HepG2 (cell line): Measurements from ENCODE around the gene MAPK10. TPM values are rescaled to one million over a fixed set of nuclear protein-coding genes. Genes with fewer than 3 reads are reported as not detected.

Experiments
- ATAC-seq: fragments of 200-7000 bp; cut with Tn5 transposase; 3 replicates; pipeline ENCODE4 v1.9.1; 2020; ENCODE audit warnings: mild to moderate bottlenecking, moderate library complexity
- BruUV-seq: library from RNA; stranded (reverse); fragments of 400-500 nt; replicated peaks from 2 replicates; lab custom pipeline; 2021; lab: Mats Ljungman, UMichigan
- CTCF ChIA-PET: fragments of 300-600 bp; formaldehyde crosslinking; extraction: SDS; loops from one replicate; lab custom pipeline; 2021; ENCODE audit warnings: low total read pairs, inconsistent platforms, low intra/inter-chr PET ratio; lab: Yijun Ruan, JAX
- POLR2A ChIA-PET: fragments of 350-600 bp; sonication (Branson Sonifier 250); formaldehyde crosslinking; loops from one replicate; lab custom pipeline; 2020; ENCODE audit warnings: antibody characterized with exemption, inconsistent platforms; lab: Yijun Ruan, JAX
- DNase-seq: peaks from one replicate; pipeline ENCODE4 v3.0.0-alpha.2; 2015; ENCODE audit warnings: low spot score
- FAIRE-seq: peaks from 3 replicates; lab custom pipeline; 2011; peaks lifted over from hg19 to GRCh38; lab: Jason Lieb, UNC
- H2AFZ ChIP-seq: one replicate; pipeline ENCODE4 v1.6.1; 2011; ENCODE audit warnings: low read length, inconsistent platforms
- H3K27ac ChIP-seq: fragments of 300-600 bp; 3 replicates; pipeline ENCODE4 v1.8.0; 2011; ENCODE audit warnings: mixed run types, mild to moderate bottlenecking, mixed read lengths, low read length, inconsistent platforms; ENCODE audit not compliant: insufficient read depth; ENCODE audit errors: extremely low read length
- H3K27me3 ChIP-seq, 2 experiments: fragments of 200-600 bp in 1 of 2; 2 replicates in 1 of 2; 3 replicates in 1 of 2; pipeline versions ENCODE4 v1.6.0 to v1.8.0; 2011; ENCODE audit warnings: low read length in 2 of 2, mild to moderate bottlenecking in 2 of 2, moderate library complexity in 2 of 2, inconsistent platforms in 1 of 2; ENCODE audit not compliant: insufficient read depth in 2 of 2, control insufficient read depth in 1 of 2
- H3K36me3 ChIP-seq, 2 experiments: fragments of 200-600 bp in 1 of 2; replicated peaks in 1 of 2; 2 replicates in 1 of 2; 3 replicates in 1 of 2; pipeline versions ENCODE4 v1.5.1 to v1.8.0; 2011; ENCODE audit warnings: low read length in 2 of 2, inconsistent platforms in 1 of 2; ENCODE audit not compliant: insufficient read depth in 2 of 2, control insufficient read depth in 1 of 2
- H3K4me1 ChIP-seq: 2 replicates; pipeline ENCODE4 v1.5.1; 2012; ENCODE audit warnings: low read length, inconsistent platforms; ENCODE audit not compliant: insufficient read depth
- H3K4me2 ChIP-seq: 2 replicates; pipeline ENCODE4 v1.6.0; 2011; ENCODE audit warnings: low read depth, low read length, inconsistent platforms
- H3K4me3 ChIP-seq, 3 experiments: fragments of 200-600 bp in 1 of 3; sonication (generic), shearing (Covaris generic) in 1 of 3; replicated peaks in 1 of 3; 2 replicates each; pipeline ENCODE4 v1.5.1; 2011 to 2016; ENCODE audit warnings: low read length in 3 of 3, inconsistent platforms in 2 of 3, low read depth in 2 of 3, mild to moderate bottlenecking in 2 of 3, control low read depth in 1 of 3, mixed read lengths in 1 of 3; ENCODE audit not compliant: insufficient read depth in 1 of 3
- H3K79me2 ChIP-seq: one replicate; pipeline ENCODE4 v1.6.1; 2011; ENCODE audit warnings: low read length, inconsistent platforms; ENCODE audit not compliant: insufficient read depth
- H3K9ac ChIP-seq: 2 replicates; pipeline ENCODE4 v1.6.0; 2011; ENCODE audit warnings: mild to moderate bottlenecking, low read depth, low read length, inconsistent platforms; ENCODE audit not compliant: insufficient read depth
- H3K9me3 ChIP-seq: 2 replicates; pipeline ENCODE4 v1.5.1; 2012; ENCODE audit warnings: mild to moderate bottlenecking, low read length
- H4K20me1 ChIP-seq: 2 replicates; pipeline ENCODE4 v1.6.0; 2011; ENCODE audit warnings: inconsistent platforms, mild to moderate bottlenecking, low read length, moderate library complexity; ENCODE audit not compliant: insufficient read depth
- CCAR2 ChIP-seq: fragments of 200-400 bp; formaldehyde crosslinking; optimal IDR thresholded peaks from 2 replicates; pipeline ENCODE3; 2018; ENCODE audit warnings: low read depth, mild to moderate bottlenecking, low read length, moderate library complexity
- CEBPZ ChIP-seq: IDR thresholded peaks from 2 replicates; pipeline ENCODE4 v1.6.1; 2012; ENCODE audit warnings: low read length, improper control_type of control experiment
- CHCHD3 ChIP-seq: sonication (generic); formaldehyde crosslinking; IDR thresholded peaks from 2 replicates; pipeline ENCODE4 v1.8.0; 2022; ENCODE audit warnings: mild to moderate bottlenecking, missing genetic modification reagents, moderate library complexity
- HHEX ChIP-seq: IDR thresholded peaks from 2 replicates; pipeline ENCODE4 v1.6.1; 2016; ENCODE audit warnings: control low read depth
- MED13 ChIP-seq: sonication (generic); formaldehyde crosslinking; IDR thresholded peaks from 2 replicates; pipeline ENCODE4 v1.5.0; 2020; ENCODE audit warnings: missing genetic modification reagents
- REL ChIP-seq: sonication (generic); formaldehyde crosslinking; conservative IDR thresholded peaks from 2 replicates; pipeline ENCODE4 v1.8.0; 2022; ENCODE audit warnings: mild to moderate bottlenecking, missing genetic modification reagents, moderate library complexity
- SIN3B ChIP-seq: fragments of 150-350 bp; IDR thresholded peaks from 2 replicates; pipeline ENCODE4 v1.6.1; 2014; ENCODE audit warnings: low read length
- SMARCE1 ChIP-seq: fragments of 450-650 bp; IDR thresholded peaks from 2 replicates; pipeline ENCODE4 v1.6.1; 2017; ENCODE audit warnings: borderline replicate concordance
- SNAPC5 ChIP-seq: sonication (generic); formaldehyde crosslinking; IDR thresholded peaks from 2 replicates; pipeline ENCODE4 v1.8.1; 2023; ENCODE audit warnings: mild to moderate bottlenecking, missing genetic modification reagents, borderline replicate concordance
- SNRNP70 ChIP-seq: fragments of 200-400 bp; formaldehyde crosslinking; IDR thresholded peaks from 2 replicates; pipeline ENCODE4 v1.6.1; 2017; ENCODE audit warnings: mild to moderate bottlenecking, low read depth, low read length, moderate library complexity
- TFDP1 ChIP-seq: IDR thresholded peaks from 2 replicates; pipeline ENCODE4 v1.6.1; 2016; ENCODE audit warnings: missing compliant biosample characterization, missing genetic modification reagents, borderline replicate concordance
- TOPORS ChIP-seq: sonication (generic); formaldehyde crosslinking; IDR thresholded peaks from 2 replicates; pipeline ENCODE4 v1.8.0; 2023; ENCODE audit warnings: mild to moderate bottlenecking, missing genetic modification reagents
- U2AF1 ChIP-seq: fragments of 200-400 bp; formaldehyde crosslinking; optimal IDR thresholded peaks from 2 replicates; pipeline ENCODE3; 2017; ENCODE audit warnings: mild to moderate bottlenecking, low read depth, low read length
- ZKSCAN5 ChIP-seq: sonication (generic); formaldehyde crosslinking; IDR thresholded peaks from 2 replicates; pipeline ENCODE4 v1.5.1; 2020; ENCODE audit warnings: mild to moderate bottlenecking, missing genetic modification reagents
- ZNF547 ChIP-seq: sonication (generic); formaldehyde crosslinking; IDR thresholded peaks from 2 replicates; pipeline ENCODE4 v1.5.1; 2020; ENCODE audit warnings: mild to moderate bottlenecking, missing genetic modification reagents
- ZNF782 ChIP-seq: sonication (generic); formaldehyde crosslinking; IDR thresholded peaks from 2 replicates; pipeline ENCODE4 v1.4.0; 2020; ENCODE audit warnings: missing genetic modification reagents, mild to moderate bottlenecking, borderline replicate concordance
- ZSCAN20 ChIP-seq: sonication (generic); formaldehyde crosslinking; IDR thresholded peaks from 2 replicates; pipeline ENCODE4 v1.4.0; 2020; ENCODE audit warnings: missing genetic modification reagents, mild to moderate bottlenecking, borderline replicate concordance
- WGBS: methylation state at CpG from one replicate; pipeline ENCODE4 v1.1.6; 2017; ENCODE audit warnings: low lambda C conversion rate; 5-methylcytosine and 5-hydroxymethylcytosine counted together
- in situ Hi-C: cut with HindIII; loops from 2 replicates; pipeline ENCODE4 v1.10.0; 2017; ENCODE audit warnings: low pct_unique_long_range_greater_than_20kb; ENCODE audit not compliant: extremely low pct_ligation_motif_present
- intact Hi-C: fragments of 100-400 bp; cut with micrococcal nuclease; formaldehyde crosslinking; loops from one replicate; pipeline ENCODE4 v1.10.0; 2022; ENCODE audit not compliant: unreplicated experiment
- polyA plus RNA-seq, 8 experiments: library from polyadenylated mRNA; depleted of rRNA in 3 of 8; stranded (reverse) in 7 of 8; unstranded in 1 of 8; fragments of >200 nt; fragmentation: Illumina TruSeq in 4 of 8; extraction: Trizol in 4 of 8; gene quantifications; 2 replicates each; pipeline versions ENCODE4 v1.2.1 to v1.2.3, GENCODE V29; 2011 to 2016; ENCODE audit warnings: low read depth in 4 of 8, missing spikeins in 1 of 8, mixed read lengths in 1 of 8; ENCODE audit not compliant: insufficient read depth in 1 of 8
- total RNA-seq, 5 experiments: library from RNA; depleted of rRNA; stranded (reverse); fragments of >200 nt; fragmentation: Illumina TruSeq; extraction: Trizol; gene quantifications; 2 replicates each; pipeline ENCODE4 v1.2.3, GENCODE V29; 2016; ENCODE audit warnings: low read depth in 1 of 5

The MAPK10 gene
- total and polyA plus RNA-seq, 2 of the 13 experiments (the other 11 are each of a cell fraction or from before 2014, with no cell fraction given), result not detected

GRCh38 chr4:86218746-86219473 lies 140.9 kb downstream of the MAPK10 start (continued):
- TF ChIP-seq SIN3B (no peak), REL (CRISPR knock-in tag) (no peak), SMARCE1 (no peak), ZNF782 (CRISPR knock-in tag) (no peak), TFDP1 (CRISPR knock-in tag) (no peak), CHCHD3 (no peak), ZNF547 (CRISPR knock-in tag) (no peak), SNRNP70 (no peak), HHEX (no peak), ZSCAN20 (CRISPR knock-in tag) (no peak), MED13 (no peak)
- TF ChIP-seq, all 625 proteins: peak for 0

GRCh38 chr4:86203176-86203575 lies 156.7 kb downstream of the MAPK10 start:
- no TSS peak for BruUV-seq
- H3K27ac ChIP-seq, result no peak overlapping the region
- intact Hi-C loops, result no loop called here
- WGBS, result 23% methylated on average over 2 of the region's 2 CpGs
- H3K79me2 ChIP-seq, result no peaks in the 10 kb centered on the region
- no peak overlapping the region for H3K9ac ChIP-seq
- no peak for DNase-seq
- in situ Hi-C loops, result no loop called here
- no peak overlapping the region for H3K4me2 ChIP-seq
- H3K4me3 ChIP-seq, result no peak overlapping the region
- POLR2A ChIA-PET, result no interaction called here
- no peak for TF ChIP-seq CHCHD3
- TF ChIP-seq SNAPC5 (CRISPR knock-in tag), result no peak
- no peak for TF ChIP-seq U2AF1
- TF ChIP-seq TOPORS (CRISPR knock-in tag), result no peak
- no peak for TF ChIP-seq CCAR2
- no peak for TF ChIP-seq ZKSCAN5 (CRISPR knock-in tag)
- no peak for TF ChIP-seq CEBPZ
- no peaks in the 10 kb centered on the region for H3K4me1 ChIP-seq
- H3K9me3 ChIP-seq, result no peaks in the 10 kb centered on the region
- CTCF ChIA-PET, result no interaction called here
- no peaks in the 10 kb centered on the region for H3K27me3 ChIP-seq
- no peaks in the 10 kb centered on the region for H3K36me3 ChIP-seq
- FAIRE-seq, result no peak
- H4K20me1 ChIP-seq, result no peaks in the 10 kb centered on the region
- ATAC-seq, result no peak
- H2AFZ ChIP-seq, result no peak overlapping the region
